WTC11 (cell line): ENCODE measurements around the gene DPYSL4. TPM values are rescaled to one million over a fixed set of nuclear protein-coding genes. Genes with fewer than 3 reads are reported as not detected.

ENCODE experiments used
- JUN ChIP-seq: sonication (generic); formaldehyde crosslinking; IDR thresholded peaks from 2 replicates; pipeline ENCODE4 v1.8.0; 2023; ENCODE audit warnings: mild to moderate bottlenecking, missing genetic modification reagents
- OVOL2 ChIP-seq: fragments of 250-450 bp; sonication (Bioruptor Pico); IDR thresholded peaks from 2 replicates; pipeline ENCODE4 v1.9.0; 2021; ENCODE audit warnings: mild to moderate bottlenecking, borderline replicate concordance
- PRRX2 ChIP-seq: fragments of 250-450 bp; sonication (Bioruptor Pico); IDR thresholded peaks from 2 replicates; pipeline ENCODE4 v1.8.0; 2021; ENCODE audit warnings: mild to moderate bottlenecking
- SMAD4 ChIP-seq: sonication (generic); formaldehyde crosslinking; IDR thresholded peaks from 2 replicates; pipeline ENCODE4 v1.8.0; 2022; ENCODE audit warnings: mild to moderate bottlenecking, missing genetic modification reagents
- TCF7 ChIP-seq: sonication (generic); formaldehyde crosslinking; IDR thresholded peaks from 2 replicates; pipeline ENCODE4 v1.8.0; 2022; ENCODE audit warnings: mild to moderate bottlenecking, low read depth, missing genetic modification reagents, moderate library complexity
- ZBTB21 ChIP-seq: sonication (generic); formaldehyde crosslinking; IDR thresholded peaks from 2 replicates; pipeline ENCODE4 v1.8.1; 2023; ENCODE audit warnings: mild to moderate bottlenecking, missing genetic modification reagents, borderline replicate concordance
- ZNF671 ChIP-seq: fragments of 250-450 bp; sonication (Bioruptor Pico); IDR thresholded peaks from 2 replicates; pipeline ENCODE4 v1.8.0; 2021; ENCODE audit warnings: mild to moderate bottlenecking
- total RNA-seq: library from RNA; stranded (reverse); gene quantifications from 3 replicates; pipeline ENCODE4 v1.2.3, GENCODE V29; 2021
- TF ChIP-seq, protein P1 (sequence below): fragments of 250-450 bp; sonication (Bioruptor Pico); IDR thresholded peaks from 2 replicates; pipeline ENCODE4 v1.9.0; 2021; ENCODE audit warnings: moderate library complexity, mild to moderate bottlenecking, inconsistent platforms, borderline replicate concordance
- TF ChIP-seq, protein P2 (sequence below): fragments of 250-450 bp; sonication (Bioruptor Pico); IDR thresholded peaks from 2 replicates; pipeline ENCODE4 v1.8.0; 2021; ENCODE audit warnings: mild to moderate bottlenecking
- TF ChIP-seq, protein P3 (sequence below): sonication (generic); formaldehyde crosslinking; IDR thresholded peaks from 2 replicates; pipeline ENCODE4 v1.8.1; 2022; ENCODE audit warnings: mild to moderate bottlenecking, moderate library complexity, missing genetic modification reagents
- TF ChIP-seq, protein P4 (sequence below): sonication (generic); formaldehyde crosslinking; IDR thresholded peaks from 2 replicates; pipeline ENCODE4 v1.8.1; 2023; ENCODE audit warnings: mild to moderate bottlenecking, missing genetic modification reagents
- TF ChIP-seq, protein P5 (sequence below): sonication (generic); formaldehyde crosslinking; IDR thresholded peaks from 2 replicates; pipeline ENCODE4 v1.8.0; 2023; ENCODE audit warnings: missing genetic modification reagents, mild to moderate bottlenecking, borderline replicate concordance
- TF ChIP-seq, protein P6 (sequence below): sonication (generic); formaldehyde crosslinking; IDR thresholded peaks from 2 replicates; pipeline ENCODE4 v1.8.1; 2023; ENCODE audit warnings: mild to moderate bottlenecking, missing genetic modification reagents, borderline replicate concordance

DPYSL4 gene
- total RNA-seq, 1 experiment from 2014 or later: 17.0 TPM

DNA sequence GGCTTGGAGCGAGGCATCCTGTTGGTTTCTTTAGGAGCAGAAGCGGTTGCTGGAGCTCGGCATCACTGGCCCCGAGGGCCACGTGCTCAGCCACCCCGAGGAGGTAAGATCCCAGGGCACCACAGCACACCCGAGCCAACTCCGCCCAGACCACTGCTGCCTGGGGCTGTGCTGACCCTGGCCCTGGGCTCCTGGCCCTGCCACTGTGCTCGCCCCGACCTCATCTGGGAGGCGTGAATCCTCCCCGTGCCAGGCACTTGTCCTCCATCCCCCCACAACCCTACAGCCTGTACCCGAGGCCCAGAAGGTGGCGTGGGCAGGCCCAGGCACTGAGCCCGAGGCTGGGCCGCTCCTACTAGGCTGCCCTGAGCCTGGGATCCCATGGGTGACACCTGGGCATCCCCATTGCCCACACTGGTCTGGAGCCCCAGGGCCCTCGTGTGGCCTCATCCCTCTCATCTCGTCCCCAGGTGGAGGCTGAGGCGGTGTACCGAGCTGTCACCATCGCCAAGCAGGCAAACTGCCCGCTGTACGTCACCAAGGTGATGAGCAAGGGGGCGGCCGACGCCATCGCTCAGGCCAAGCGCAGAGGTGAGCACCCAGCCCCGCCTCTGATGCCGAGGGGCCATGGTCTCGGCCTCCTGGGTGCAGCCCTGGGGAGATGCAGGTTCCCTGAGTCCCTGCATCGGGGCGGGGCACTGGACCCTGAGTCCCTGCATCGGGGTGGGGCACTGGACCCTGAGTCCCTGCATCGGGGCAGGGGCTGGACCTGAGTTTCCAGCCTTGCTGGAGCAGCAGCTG is 11.8 kb downstream of the DPYSL4 start (continued):
- no peak for TF ChIP-seq JUN (CRISPR knock-in tag)
- TF ChIP-seq PRRX2 (CRISPR knock-in tag): no peak
- TF ChIP-seq OVOL2 (CRISPR knock-in tag): no peak
- TF ChIP-seq, protein P1, sequence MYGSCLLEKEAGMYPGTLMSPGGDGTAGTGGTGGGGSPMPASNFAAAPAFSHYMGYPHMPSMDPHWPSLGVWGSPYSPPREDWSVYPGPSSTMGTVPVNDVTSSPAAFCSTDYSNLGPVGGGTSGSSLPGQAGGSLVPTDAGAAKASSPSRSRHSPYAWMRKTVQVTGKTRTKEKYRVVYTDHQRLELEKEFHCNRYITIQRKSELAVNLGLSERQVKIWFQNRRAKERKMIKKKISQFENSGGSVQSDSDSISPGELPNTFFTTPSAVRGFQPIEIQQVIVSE (CRISPR knock-in tag): no peak
- TF ChIP-seq ZBTB21 (CRISPR knock-in tag): no peak
- TF ChIP-seq SMAD4 (CRISPR knock-in tag): no peak
- TF ChIP-seq, protein P2, sequence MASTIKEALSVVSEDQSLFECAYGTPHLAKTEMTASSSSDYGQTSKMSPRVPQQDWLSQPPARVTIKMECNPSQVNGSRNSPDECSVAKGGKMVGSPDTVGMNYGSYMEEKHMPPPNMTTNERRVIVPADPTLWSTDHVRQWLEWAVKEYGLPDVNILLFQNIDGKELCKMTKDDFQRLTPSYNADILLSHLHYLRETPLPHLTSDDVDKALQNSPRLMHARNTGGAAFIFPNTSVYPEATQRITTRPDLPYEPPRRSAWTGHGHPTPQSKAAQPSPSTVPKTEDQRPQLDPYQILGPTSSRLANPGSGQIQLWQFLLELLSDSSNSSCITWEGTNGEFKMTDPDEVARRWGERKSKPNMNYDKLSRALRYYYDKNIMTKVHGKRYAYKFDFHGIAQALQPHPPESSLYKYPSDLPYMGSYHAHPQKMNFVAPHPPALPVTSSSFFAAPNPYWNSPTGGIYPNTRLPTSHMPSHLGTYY: no peak
- TF ChIP-seq TCF7 (CRISPR knock-in tag): no peak
- no peak for TF ChIP-seq ZNF671
- TF ChIP-seq, protein P3, sequence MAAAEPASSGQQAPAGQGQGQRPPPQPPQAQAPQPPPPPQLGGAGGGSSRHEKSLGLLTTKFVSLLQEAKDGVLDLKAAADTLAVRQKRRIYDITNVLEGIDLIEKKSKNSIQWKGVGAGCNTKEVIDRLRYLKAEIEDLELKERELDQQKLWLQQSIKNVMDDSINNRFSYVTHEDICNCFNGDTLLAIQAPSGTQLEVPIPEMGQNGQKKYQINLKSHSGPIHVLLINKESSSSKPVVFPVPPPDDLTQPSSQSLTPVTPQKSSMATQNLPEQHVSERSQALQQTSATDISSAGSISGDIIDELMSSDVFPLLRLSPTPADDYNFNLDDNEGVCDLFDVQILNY: no peak
- TF ChIP-seq, protein P4, sequence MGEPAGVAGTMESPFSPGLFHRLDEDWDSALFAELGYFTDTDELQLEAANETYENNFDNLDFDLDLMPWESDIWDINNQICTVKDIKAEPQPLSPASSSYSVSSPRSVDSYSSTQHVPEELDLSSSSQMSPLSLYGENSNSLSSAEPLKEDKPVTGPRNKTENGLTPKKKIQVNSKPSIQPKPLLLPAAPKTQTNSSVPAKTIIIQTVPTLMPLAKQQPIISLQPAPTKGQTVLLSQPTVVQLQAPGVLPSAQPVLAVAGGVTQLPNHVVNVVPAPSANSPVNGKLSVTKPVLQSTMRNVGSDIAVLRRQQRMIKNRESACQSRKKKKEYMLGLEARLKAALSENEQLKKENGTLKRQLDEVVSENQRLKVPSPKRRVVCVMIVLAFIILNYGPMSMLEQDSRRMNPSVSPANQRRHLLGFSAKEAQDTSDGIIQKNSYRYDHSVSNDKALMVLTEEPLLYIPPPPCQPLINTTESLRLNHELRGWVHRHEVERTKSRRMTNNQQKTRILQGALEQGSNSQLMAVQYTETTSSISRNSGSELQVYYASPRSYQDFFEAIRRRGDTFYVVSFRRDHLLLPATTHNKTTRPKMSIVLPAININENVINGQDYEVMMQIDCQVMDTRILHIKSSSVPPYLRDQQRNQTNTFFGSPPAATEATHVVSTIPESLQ: no peak
- TF ChIP-seq, protein P5, sequence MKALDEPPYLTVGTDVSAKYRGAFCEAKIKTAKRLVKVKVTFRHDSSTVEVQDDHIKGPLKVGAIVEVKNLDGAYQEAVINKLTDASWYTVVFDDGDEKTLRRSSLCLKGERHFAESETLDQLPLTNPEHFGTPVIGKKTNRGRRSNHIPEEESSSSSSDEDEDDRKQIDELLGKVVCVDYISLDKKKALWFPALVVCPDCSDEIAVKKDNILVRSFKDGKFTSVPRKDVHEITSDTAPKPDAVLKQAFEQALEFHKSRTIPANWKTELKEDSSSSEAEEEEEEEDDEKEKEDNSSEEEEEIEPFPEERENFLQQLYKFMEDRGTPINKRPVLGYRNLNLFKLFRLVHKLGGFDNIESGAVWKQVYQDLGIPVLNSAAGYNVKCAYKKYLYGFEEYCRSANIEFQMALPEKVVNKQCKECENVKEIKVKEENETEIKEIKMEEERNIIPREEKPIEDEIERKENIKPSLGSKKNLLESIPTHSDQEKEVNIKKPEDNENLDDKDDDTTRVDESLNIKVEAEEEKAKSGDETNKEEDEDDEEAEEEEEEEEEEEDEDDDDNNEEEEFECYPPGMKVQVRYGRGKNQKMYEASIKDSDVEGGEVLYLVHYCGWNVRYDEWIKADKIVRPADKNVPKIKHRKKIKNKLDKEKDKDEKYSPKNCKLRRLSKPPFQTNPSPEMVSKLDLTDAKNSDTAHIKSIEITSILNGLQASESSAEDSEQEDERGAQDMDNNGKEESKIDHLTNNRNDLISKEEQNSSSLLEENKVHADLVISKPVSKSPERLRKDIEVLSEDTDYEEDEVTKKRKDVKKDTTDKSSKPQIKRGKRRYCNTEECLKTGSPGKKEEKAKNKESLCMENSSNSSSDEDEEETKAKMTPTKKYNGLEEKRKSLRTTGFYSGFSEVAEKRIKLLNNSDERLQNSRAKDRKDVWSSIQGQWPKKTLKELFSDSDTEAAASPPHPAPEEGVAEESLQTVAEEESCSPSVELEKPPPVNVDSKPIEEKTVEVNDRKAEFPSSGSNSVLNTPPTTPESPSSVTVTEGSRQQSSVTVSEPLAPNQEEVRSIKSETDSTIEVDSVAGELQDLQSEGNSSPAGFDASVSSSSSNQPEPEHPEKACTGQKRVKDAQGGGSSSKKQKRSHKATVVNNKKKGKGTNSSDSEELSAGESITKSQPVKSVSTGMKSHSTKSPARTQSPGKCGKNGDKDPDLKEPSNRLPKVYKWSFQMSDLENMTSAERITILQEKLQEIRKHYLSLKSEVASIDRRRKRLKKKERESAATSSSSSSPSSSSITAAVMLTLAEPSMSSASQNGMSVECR (CRISPR knock-in tag): no peak
- TF ChIP-seq, protein P6, sequence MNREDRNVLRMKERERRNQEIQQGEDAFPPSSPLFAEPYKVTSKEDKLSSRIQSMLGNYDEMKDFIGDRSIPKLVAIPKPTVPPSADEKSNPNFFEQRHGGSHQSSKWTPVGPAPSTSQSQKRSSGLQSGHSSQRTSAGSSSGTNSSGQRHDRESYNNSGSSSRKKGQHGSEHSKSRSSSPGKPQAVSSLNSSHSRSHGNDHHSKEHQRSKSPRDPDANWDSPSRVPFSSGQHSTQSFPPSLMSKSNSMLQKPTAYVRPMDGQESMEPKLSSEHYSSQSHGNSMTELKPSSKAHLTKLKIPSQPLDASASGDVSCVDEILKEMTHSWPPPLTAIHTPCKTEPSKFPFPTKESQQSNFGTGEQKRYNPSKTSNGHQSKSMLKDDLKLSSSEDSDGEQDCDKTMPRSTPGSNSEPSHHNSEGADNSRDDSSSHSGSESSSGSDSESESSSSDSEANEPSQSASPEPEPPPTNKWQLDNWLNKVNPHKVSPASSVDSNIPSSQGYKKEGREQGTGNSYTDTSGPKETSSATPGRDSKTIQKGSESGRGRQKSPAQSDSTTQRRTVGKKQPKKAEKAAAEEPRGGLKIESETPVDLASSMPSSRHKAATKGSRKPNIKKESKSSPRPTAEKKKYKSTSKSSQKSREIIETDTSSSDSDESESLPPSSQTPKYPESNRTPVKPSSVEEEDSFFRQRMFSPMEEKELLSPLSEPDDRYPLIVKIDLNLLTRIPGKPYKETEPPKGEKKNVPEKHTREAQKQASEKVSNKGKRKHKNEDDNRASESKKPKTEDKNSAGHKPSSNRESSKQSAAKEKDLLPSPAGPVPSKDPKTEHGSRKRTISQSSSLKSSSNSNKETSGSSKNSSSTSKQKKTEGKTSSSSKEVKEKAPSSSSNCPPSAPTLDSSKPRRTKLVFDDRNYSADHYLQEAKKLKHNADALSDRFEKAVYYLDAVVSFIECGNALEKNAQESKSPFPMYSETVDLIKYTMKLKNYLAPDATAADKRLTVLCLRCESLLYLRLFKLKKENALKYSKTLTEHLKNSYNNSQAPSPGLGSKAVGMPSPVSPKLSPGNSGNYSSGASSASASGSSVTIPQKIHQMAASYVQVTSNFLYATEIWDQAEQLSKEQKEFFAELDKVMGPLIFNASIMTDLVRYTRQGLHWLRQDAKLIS (CRISPR knock-in tag): no peak
